SU-DHL-6 (cell line): ENCODE data around the gene FAM20C.

Experiments
- CTCF ChIP-seq: fragments of 200-600 bp; sonication (generic); IDR thresholded peaks from one replicate; pipeline ENCODE4 v1.5.1; 2017; ENCODE audit warnings: antibody characterized with exemption, mild to moderate bottlenecking, low read length, moderate library complexity; ENCODE audit not compliant: insufficient read depth, poor library complexity, severe bottlenecking
- EZH2phosphoT487 ChIP-seq: fragments of 200-600 bp; sonication (generic), shearing (Covaris generic); conservative IDR thresholded peaks from 2 replicates; pipeline ENCODE4 v1.6.1; 2018; ENCODE audit warnings: mild to moderate bottlenecking, antibody characterized with exemption, low read length, moderate library complexity, mixed read lengths

GRCh38 chr7:295155-296154 is 103.1 kb downstream of the FAM20C start:
- TF ChIP-seq CTCF (no peak), EZH2phosphoT487 (no peak)
